HPDE6-E6E7 (cell line): Measurements from ENCODE around the gene KCNK6.

Experiments used
- DNase-seq: peaks from one replicate; pipeline ENCODE4 v3.0.0; 2011; ENCODE audit warnings: missing footprints; ENCODE audit errors: extremely low spot score

Gene KCNK6

GRCh38 chr19:38298821-38299680 is 20.6 kb upstream of the KCNK6 start:
- no peak for DNase-seq

GRCh38 chr19:38303517-38304351 is 15.9 kb upstream of the KCNK6 start, which contains the start of gene C19orf33:
Gene C19orf33 (plus strand): TSS chr19:38304251. CDS start chr19:38304262, 11 bp downstream.
- peak; percentile 96 for DNase-seq

GRCh38 chr19:38304352-38304865 is 15.2 kb upstream of the KCNK6 start:
- DNase-seq, result no peak

GRCh38 chr19:38304866-38305429 is 14.7 kb upstream of the KCNK6 start:
- DNase-seq, result peak; percentile 83

GRCh38 chr19:38306236-38306635 is 13.4 kb upstream of the KCNK6 start:
- DNase-seq, result no peak

DNA sequence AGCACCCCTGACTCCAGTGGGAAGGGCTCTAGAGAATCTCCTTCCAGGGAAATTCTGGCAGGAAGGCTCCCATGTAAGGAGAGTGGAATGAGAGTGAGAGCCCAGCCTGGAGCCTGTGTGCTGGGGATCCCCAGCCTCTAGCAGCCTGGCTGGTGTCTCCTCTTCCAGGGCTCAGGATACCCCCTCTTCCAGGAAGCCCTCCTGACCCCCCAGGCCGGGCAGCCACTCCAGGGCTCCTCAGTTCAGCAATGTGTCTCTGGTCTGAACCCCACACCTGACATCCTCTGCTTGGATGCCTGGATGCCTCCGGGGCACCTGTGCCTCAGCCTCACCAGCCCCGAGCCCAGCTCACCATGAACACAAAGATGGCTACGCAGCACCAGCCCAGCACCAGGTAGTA is 12.6 kb upstream of the KCNK6 start:
- DNase-seq, result no peak

GRCh38 chr19:38307597-38307996 is 12.0 kb upstream of the KCNK6 start:
- DNase-seq, result no peak

- no peak for DNase-seq
Observed at GRCh38 chr19:38308006-38308766, 11.5 kb upstream of the KCNK6 start.

- no peak for DNase-seq
Observed at GRCh38 chr19:38308926-38309614, 10.6 kb upstream of the KCNK6 start.

GRCh38 chr19:38309615-38310278 is 9.9 kb upstream of the KCNK6 start:
- no peak for DNase-seq

DNA sequence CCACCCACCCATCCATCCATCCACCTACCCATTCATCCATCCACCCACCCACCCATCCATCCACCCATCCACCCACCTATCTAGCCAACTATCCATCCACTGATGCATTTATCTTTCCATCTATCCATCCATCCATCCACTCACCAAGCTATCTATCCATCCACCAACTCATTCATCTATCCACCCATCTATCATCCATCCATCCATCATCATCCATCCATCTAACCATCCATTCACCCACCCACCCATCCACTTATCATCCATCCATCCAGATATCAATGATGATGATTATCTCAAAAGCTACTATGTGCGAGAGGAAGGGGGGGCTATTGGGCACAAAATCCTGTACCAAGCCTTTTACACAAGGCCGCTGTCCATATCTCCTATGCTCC is 9.4 kb upstream of the KCNK6 start:
- DNase-seq, result no peak

DNA sequence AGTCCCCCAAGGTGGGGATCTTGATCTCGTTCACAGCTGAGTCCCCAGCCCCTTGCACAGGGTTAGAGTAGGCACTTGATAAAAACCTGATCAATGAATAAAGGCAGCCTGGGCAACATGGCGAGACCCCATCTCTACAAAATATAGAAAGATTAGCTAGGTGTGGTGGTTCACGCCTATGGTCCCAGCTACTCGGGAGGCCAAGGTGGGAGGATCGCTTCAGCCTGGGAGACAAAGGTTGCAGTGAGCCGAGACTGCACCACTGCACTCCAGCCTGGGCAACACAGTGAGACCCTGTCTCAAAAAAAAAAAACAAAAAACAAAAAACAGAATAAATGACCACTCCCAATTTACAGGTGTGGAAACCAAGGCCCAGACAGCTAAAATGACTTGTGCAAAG is 8.7 kb upstream of the KCNK6 start:
- DNase-seq, result no peak

DNA sequence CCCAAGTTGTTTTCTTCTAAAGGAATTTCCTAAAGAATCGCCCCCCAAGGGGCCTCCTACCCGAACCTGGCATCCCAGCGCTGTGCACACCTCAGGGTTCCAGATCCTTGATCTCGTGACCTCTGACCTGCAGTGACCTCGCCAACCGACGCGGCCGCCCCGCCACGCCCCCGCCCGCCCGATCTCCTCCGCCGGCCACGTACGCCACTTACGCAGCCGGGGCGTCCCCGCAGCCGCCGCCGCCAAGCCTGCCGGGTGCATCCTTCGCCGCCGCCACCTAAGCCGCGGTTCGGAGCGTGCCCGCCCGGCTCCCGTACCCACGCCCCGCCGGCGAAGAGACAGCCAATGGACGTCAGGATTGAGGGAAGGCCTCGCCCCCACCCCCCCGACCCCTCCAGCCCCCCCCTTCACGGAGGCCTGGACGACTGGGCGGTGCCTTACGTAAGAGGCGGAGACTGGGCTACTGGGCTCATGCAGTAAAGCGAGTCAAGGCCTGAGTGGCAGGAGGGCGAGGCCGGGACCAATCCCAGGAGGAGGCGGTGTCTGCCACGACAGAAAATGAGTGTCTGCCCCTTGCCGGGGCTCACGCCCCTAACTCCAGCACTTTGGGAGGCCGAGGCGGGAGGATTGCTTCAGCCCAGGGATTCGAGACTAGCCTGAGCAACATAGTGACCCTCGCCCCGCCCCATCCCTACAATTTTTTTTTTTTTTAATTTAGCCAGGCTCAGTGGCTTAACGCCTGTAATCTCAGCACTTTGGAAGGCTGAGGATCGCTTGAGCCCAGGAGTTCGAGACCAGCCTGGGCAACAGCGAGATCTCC is 3.8 kb upstream of the KCNK6 start, which contains the start of gene YIF1B:
Gene YIF1B (minus strand): TSS at position 291 of the 820 bp plus-strand sequence. CDS start 30 bp downstream, at position 261.
- DNase-seq, result peak; percentile 96

DNA sequence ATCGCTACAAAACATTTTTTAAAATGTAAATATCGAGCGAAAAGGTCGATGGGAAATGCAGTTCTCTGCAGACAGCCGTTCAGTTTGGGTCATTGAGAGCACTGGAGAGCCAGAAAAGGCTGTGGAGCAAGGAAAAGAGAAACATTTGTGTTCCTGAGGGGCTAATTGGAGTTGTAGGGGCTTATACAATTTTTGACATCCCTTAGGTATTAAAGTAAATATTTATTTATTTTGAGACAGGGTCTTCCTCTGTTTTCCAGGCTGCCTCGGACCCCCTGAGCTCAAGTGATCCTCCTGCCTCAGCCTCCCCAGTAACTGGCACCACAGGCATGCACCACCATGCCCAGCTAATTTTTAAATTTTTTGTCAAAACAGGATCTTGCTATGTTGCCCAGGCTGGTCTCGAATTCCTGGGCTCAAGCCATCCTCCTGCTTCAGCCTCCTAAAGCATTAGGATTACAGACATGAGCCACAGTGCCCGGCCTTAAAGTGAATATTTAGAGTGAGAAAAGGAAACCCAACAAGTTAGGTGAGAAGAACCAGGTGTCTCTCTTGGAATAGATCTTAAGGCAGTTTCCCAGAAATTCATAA is 3.1 kb upstream of the KCNK6 start:
- DNase-seq, result no peak

- DNase-seq, result no peak
Observed at GRCh38 chr19:38317104-38317612, 2.5 kb upstream of the KCNK6 start.

DNA sequence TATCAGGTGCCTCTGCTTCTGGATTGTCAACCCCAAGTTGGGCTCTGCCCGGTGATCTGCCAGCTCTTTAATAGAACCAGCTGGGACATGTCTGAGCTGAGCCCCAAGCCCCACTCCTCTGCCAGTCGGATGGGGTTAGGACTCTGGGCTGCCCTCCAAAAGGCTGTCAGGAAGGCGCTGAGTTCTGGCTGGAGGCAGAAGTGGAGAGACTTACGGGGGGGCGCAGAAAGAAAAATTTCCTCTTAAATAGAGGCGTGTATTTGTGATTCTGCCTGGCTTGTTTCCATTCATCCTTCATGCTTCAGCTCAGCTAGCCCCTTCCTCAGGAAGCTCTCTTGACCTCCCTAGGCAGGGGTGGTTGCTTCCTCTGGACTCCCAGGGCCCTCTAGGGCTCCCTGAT is 985 bp upstream of the KCNK6 start:
- DNase-seq, result no peak

- DNase-seq, result no peak
Observed at GRCh38 chr19:38320969-38321339, 1.3 kb downstream of the KCNK6 start.

GRCh38 chr19:38321646-38322196 is 2.1 kb downstream of the KCNK6 start:
- DNase-seq, result peak; percentile 59
